Measurements from ENCODE around the gene MEAK7.

MEAK7 gene

GRCh38 chr16:84504420-84505248 lies at the start of gene MEAK7:
Gene MEAK7, minus strand, starts transcription at chr16:84504659. Its CDS starts 6,573 bp downstream, at chr16:84498086.
- no peak for TF ChIP-seq CTCF (IDR thresholded peaks at IDR 0.05)

- TF ChIP-seq CTCF (IDR thresholded peaks at IDR 0.05), result no peak
These were observed 49.5 kb upstream of the MEAK7 start for GRCh38 chr16:84553873-84554399.

GRCh38 chr16:84552135-84552534 lies 47.7 kb upstream of the MEAK7 start:
- TF ChIP-seq CTCF (IDR thresholded peaks at IDR 0.05), result no peak

GRCh38 chr16:84550096-84550495 lies 45.6 kb upstream of the MEAK7 start:
- TF ChIP-seq CTCF (IDR thresholded peaks at IDR 0.05), result no peak

- TF ChIP-seq CTCF (IDR thresholded peaks at IDR 0.05), result no peak
These were observed 44.7 kb upstream of the MEAK7 start for GRCh38 chr16:84548971-84549844.

- TF ChIP-seq CTCF (IDR thresholded peaks at IDR 0.05), result no peak
These were observed 44.0 kb upstream of the MEAK7 start for GRCh38 chr16:84548508-84548907.

GRCh38 chr16:84547546-84548061 lies 43.1 kb upstream of the MEAK7 start:
- TF ChIP-seq CTCF (IDR thresholded peaks at IDR 0.05), result no peak

Measured in LNCAP (cell line).